AG09319 (cell line): ENCODE measurements around the gene COL8A2.

ENCODE experiments used
- DNase-seq: peaks from one replicate; pipeline ENCODE4 v3.0.0-alpha.2; 2010; ENCODE audit warnings: low read depth; ENCODE audit errors: extremely low read depth
- CTCF ChIP-seq: IDR thresholded peaks from 2 replicates; pipeline ENCODE4 v1.5.1; 2011; ENCODE audit warnings: low read depth, mild to moderate bottlenecking, inconsistent platforms, low read length, moderate library complexity

The COL8A2 gene

GRCh38 chr1:36076979-36077573 is 47.9 kb downstream of the COL8A2 start:
- no peak for DNase-seq
- no peak for TF ChIP-seq CTCF

GRCh38 chr1:36070349-36070748 is 54.7 kb downstream of the COL8A2 start:
- DNase-seq: no peak
- TF ChIP-seq CTCF: no peak

- no peak for TF ChIP-seq CTCF
- DNase-seq: no peak
Measured at GRCh38 chr1:36068866-36069265, 56.2 kb downstream of the COL8A2 start.

GRCh38 chr1:36067871-36068270 is 57.2 kb downstream of the COL8A2 start:
- no peak for TF ChIP-seq CTCF
- no peak for DNase-seq

- DNase-seq: no peak
- TF ChIP-seq CTCF: no peak
Measured at GRCh38 chr1:36062315-36062714, 62.7 kb downstream of the COL8A2 start.

- no peak for DNase-seq
- TF ChIP-seq CTCF: no peak
Measured at GRCh38 chr1:36055706-36056105, 69.3 kb downstream of the COL8A2 start.

- no peak for TF ChIP-seq CTCF
- no peak for DNase-seq
Measured at GRCh38 chr1:36053978-36054377, 71.0 kb downstream of the COL8A2 start.
